HG03045 (cell line): ENCODE data around the gene SPARC.

ENCODE experiments used
- ATAC-seq: cut with Tn5 transposase; IDR thresholded peaks from one replicate; pipeline ENCODE4 v1.9.1; 2021; ENCODE audit warnings: mild to moderate bottlenecking, moderate library complexity; ENCODE audit not compliant: unreplicated experiment

The SPARC gene

GRCh38 chr5:151627650-151628049 lies 59.1 kb downstream of the SPARC start:
- no peak for ATAC-seq

DNA sequence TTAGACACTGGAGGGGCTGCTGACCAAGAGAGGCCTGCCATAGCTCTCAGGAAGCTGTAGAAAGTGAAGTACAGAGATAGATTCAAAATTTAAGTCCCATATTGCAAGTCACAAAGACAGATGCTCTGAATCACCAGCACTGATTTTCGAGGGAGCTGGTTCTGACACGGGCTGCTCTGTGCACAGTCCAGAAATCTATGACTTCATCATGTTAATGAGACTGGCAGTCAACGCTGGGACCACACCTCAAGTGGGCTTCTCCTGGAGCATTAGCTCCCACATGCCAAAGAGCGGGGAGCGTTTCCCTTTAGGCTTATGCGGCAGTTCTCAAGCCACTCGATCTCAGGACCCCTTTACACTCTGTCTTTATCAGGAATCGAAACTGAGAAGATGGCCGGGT lies 61.4 kb downstream of the SPARC start:
- no peak for ATAC-seq

- no peak for ATAC-seq
Measured at GRCh38 chr5:151624476-151624875, 62.2 kb downstream of the SPARC start.

DNA sequence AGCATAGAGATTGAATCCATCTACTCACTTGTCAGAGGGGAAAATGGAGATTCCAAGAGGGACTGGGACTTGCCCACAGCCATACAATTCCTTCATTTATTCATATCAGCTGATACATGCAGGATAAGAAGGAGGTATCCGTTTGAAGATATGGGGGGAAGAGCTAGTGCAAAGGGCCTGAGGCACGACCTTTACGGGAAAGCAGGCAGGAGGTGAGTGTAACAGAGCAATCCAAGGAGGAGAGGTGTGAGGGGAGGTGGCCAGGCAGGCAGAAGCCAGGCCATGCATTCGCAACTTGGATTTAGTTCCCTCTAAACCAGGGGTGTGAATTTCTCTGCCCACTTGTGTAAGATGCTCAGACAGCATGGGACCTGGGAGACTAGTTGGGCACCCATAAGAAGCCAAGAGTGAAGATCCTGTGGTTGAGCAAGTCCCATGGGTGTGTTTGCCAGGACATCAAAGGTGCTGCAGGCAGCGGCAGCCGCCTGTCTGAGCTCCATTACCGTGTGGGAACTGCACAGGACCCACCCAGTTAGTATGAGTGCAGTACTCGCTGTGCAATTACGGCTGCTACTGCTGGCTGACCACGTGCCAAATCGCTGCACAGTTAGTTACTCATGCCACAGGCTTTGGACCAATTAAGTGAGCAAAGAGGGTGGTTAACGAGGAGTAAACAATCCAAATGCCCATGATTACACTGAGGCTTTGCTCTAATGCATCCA lies 64.2 kb downstream of the SPARC start:
- no peak for ATAC-seq

- ATAC-seq: no peak
Measured at GRCh38 chr5:151620461-151620840, 66.3 kb downstream of the SPARC start.

DNA sequence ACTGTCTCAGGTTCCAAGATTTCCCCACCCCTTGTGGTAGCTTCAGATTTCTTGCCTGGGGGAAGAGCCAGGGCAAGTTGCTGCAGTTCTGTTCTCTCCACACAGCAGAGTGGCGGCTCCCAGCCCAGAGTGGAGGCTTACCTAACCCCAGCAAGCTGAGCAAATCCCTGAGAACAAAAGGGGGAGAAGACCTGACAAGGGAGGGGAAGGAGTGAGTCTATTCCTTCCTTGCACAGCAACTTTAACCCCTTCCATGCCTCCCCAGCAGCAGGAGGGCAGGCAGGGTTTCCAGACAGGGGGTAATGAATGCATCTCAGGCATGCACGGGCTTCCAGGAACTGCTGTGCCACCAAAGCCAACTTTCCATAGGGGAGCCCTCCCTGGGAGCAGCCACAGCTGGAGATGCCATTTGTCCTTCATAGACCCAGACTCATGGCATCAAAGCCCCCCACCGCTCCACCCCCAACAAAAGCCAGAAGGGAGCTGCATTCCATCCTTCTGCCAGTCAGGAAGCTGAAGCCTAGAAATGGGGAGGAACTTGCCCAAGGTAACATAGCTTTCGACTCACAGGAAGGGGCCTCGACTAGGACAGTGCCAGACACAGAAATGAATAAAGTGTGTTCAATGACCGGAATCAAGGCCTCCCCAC lies 66.8 kb downstream of the SPARC start:
- ATAC-seq: no peak

DNA sequence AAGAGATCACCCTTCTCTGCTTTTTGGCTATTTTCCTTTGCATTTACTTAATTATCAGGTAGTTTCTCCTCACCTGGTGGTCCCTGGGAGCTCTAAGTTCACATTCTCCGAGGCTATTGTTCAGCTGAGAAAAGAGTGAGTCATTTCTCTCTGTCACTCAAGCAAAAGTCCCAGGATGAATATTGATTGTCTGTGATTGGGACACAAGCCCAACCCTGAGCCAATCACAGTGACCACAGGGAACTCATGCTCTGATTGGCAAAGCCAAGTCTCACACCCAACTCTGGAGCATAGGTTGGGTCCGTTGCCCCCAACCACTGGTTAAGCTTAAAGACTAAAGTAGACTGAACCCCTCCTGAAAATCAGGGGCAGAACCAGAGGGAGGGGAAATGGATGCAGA lies 67.8 kb downstream of the SPARC start:
- peak; percentile 41 for ATAC-seq

GRCh38 chr5:151617841-151618710 lies 68.6 kb downstream of the SPARC start:
- no peak for ATAC-seq

GRCh38 chr5:151617383-151617840 lies 69.3 kb downstream of the SPARC start:
- ATAC-seq: no peak

DNA sequence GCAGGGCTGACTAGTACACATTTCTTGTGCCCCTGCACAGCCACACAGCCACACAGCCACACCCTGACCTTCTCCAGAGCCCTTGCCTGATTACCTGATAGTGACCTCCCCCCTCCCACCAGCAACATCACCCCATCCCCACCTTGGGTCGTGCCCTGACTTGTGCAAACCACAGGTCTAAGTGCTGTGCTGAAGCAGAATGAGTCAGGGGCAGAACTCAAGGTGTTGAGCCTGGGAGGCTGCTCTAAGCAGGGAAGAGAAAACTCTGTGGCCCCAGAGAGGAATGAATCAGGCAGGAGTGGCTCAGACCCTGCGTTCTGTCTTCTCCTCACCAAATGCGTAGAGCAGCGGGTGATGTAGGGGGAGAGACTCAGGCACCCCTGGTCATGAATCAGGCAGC lies 71.3 kb downstream of the SPARC start:
- ATAC-seq: no peak

DNA sequence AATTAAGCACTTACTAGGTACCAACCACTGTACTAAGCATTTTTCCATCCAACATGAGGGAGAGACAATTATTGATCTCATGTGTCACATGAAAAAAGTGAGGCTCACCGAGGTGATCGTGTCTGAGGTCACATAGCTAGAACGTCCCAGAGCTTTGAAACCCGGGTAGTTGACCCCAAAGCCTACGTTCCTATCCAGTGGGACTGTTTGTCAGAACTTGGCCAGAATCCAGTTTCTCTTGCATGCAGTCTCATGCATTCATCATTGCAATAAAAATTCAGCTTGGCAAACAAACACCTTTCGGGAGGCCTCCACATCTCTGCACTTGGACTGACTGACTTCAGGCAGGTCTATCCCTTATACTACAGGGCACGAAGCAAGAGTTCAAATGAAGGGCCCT lies 72.2 kb downstream of the SPARC start:
- ATAC-seq: no peak

- peak; percentile 72 for ATAC-seq
Measured at GRCh38 chr5:151612689-151613427, 73.9 kb downstream of the SPARC start.

GRCh38 chr5:151611127-151611775 lies 75.5 kb downstream of the SPARC start:
- no peak for ATAC-seq
